KMS-11 (cell line): Measurements from ENCODE around the gene MCC.

ENCODE experiments used
- H2AFZ ChIP-seq: fragments of 200-600 bp; sonication (generic); 2 replicates; pipeline ENCODE4 v1.6.1; 2016; ENCODE audit warnings: antibody characterized with exemption, mixed run types, low read depth
- H3K27ac ChIP-seq: fragments of 200-600 bp; sonication (generic); 2 replicates; pipeline ENCODE4 v1.6.1; 2016; ENCODE audit warnings: mild to moderate bottlenecking, mixed run types
- H3K27me3 ChIP-seq: fragments of 200-600 bp; sonication (generic); 2 replicates; pipeline ENCODE4 v1.6.1; 2017; ENCODE audit warnings: mild to moderate bottlenecking, low read depth, mixed run types, moderate library complexity; ENCODE audit not compliant: insufficient read depth
- H3K36me3 ChIP-seq: fragments of 200-600 bp; sonication (generic); 2 replicates; pipeline ENCODE4 v1.6.1; 2017; ENCODE audit warnings: mild to moderate bottlenecking, mixed run types; ENCODE audit not compliant: insufficient read depth
- H3K4me1 ChIP-seq: fragments of 200-600 bp; sonication (generic); 2 replicates; pipeline ENCODE4 v1.6.1; 2016; ENCODE audit warnings: mild to moderate bottlenecking, low read depth, mixed run types; ENCODE audit not compliant: poor library complexity, severe bottlenecking
- H3K4me2 ChIP-seq: fragments of 200-600 bp; sonication (generic); 2 replicates; pipeline ENCODE4 v1.7.0; 2016; ENCODE audit warnings: mild to moderate bottlenecking, mixed run types
- H3K4me3 ChIP-seq: fragments of 200-600 bp; sonication (generic); IDR thresholded peaks from 2 replicates; pipeline ENCODE4 v1.6.1; 2017; ENCODE audit warnings: low read depth, low read length, mixed read lengths; ENCODE audit not compliant: insufficient read depth
- H3K79me2 ChIP-seq: fragments of 200-600 bp; sonication (generic); 2 replicates; pipeline ENCODE4 v1.6.1; 2016; ENCODE audit warnings: low read depth, mixed run types; ENCODE audit not compliant: insufficient read depth
- H3K9ac ChIP-seq: fragments of 200-600 bp; sonication (generic); 2 replicates; pipeline ENCODE4 v1.6.1; 2016; ENCODE audit warnings: mild to moderate bottlenecking, mixed run types
- H4K20me1 ChIP-seq: fragments of 200-600 bp; sonication (generic); 2 replicates; pipeline ENCODE4 v1.6.1; 2016; ENCODE audit warnings: mild to moderate bottlenecking, mixed run types; ENCODE audit not compliant: insufficient read depth
- CTCF ChIP-seq: fragments of 200-600 bp; sonication (generic); conservative IDR thresholded peaks from 2 replicates; pipeline ENCODE4 v1.6.1; 2017; ENCODE audit warnings: low read depth, mild to moderate bottlenecking, antibody characterized with exemption, low read length, moderate library complexity, mixed read lengths

Gene MCC

GRCh38 chr5:113177225-113177624, 311.0 kb downstream of the MCC start:
- Histone ChIP-seq H3K4me1 (no peaks in the 10 kb centered on the region), H3K79me2 (no peaks in the 10 kb centered on the region), H3K36me3 (no peaks in the 10 kb centered on the region)

DNA sequence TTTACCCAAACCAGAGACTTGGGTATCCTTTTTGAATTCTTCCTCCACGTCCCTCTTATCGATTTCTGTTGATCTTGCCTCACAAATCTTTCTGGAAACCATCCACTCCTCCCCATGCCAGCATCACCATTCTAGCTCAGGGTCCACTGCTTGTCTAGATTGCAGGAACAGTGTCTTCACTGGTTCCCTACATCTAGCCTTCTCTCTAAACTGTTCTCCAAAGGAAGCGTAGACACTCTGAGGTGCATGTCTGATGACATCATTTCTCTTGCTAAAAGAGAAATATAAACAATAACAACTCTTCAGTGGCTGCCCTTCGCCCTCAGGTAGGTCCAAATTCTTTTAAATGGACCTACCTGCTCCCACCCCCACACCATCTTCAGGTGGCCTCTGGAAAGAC, 311.5 kb downstream of the MCC start:
- Histone ChIP-seq H3K4me3 (no peak overlapping the region), H2AFZ (no peak overlapping the region), H3K27me3 (no peaks in the 10 kb centered on the region), H3K36me3 (no peaks in the 10 kb centered on the region), H3K79me2 (no peaks in the 10 kb centered on the region), H3K4me1 (no peaks in the 10 kb centered on the region), H4K20me1 (no peaks in the 10 kb centered on the region), H3K9ac (no peak overlapping the region), H3K27ac (no peak overlapping the region), H3K4me2 (no peak overlapping the region)
- TF ChIP-seq CTCF = no peak

More at GRCh38 chr5:113177225-113177624, 311.0 kb downstream of the MCC start:
- no peak overlapping the region for H3K9ac ChIP-seq
- no peak overlapping the region for H3K4me3 ChIP-seq
- no peak overlapping the region for H3K4me2 ChIP-seq
- H4K20me1 ChIP-seq = no peaks in the 10 kb centered on the region
- no peak for TF ChIP-seq CTCF
- H2AFZ ChIP-seq = no peak overlapping the region
- H3K27me3 ChIP-seq = no peaks in the 10 kb centered on the region
- H3K27ac ChIP-seq = no peak overlapping the region

DNA sequence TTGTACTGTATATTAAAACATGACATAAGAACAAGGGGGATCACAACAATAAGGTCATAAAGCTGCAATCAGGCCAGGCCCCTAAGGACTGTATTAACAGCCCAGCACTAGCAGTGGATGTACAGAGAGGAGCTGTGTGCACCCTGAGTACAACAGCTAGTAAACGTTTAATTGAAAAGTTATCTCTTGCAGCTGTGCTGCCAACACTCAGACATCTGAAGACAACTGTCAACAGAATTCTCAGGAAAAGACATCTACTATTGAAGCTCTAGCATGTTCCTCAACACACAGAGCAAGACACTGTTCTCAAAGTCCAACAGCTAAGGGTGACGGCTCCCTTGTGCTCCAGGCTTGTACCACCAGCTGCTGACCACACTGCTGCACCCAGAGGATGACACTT, 312.1 kb downstream of the MCC start:
- H3K27me3 ChIP-seq = no peaks in the 10 kb centered on the region
- H2AFZ ChIP-seq = no peak overlapping the region
- no peaks in the 10 kb centered on the region for H3K4me1 ChIP-seq
- H3K4me3 ChIP-seq = no peak overlapping the region
- H3K36me3 ChIP-seq = no peaks in the 10 kb centered on the region
- no peak overlapping the region for H3K9ac ChIP-seq
- H3K27ac ChIP-seq = no peak overlapping the region
- no peak overlapping the region for H3K4me2 ChIP-seq
- TF ChIP-seq CTCF = no peak
- H3K79me2 ChIP-seq = no peaks in the 10 kb centered on the region
- no peaks in the 10 kb centered on the region for H4K20me1 ChIP-seq

DNA sequence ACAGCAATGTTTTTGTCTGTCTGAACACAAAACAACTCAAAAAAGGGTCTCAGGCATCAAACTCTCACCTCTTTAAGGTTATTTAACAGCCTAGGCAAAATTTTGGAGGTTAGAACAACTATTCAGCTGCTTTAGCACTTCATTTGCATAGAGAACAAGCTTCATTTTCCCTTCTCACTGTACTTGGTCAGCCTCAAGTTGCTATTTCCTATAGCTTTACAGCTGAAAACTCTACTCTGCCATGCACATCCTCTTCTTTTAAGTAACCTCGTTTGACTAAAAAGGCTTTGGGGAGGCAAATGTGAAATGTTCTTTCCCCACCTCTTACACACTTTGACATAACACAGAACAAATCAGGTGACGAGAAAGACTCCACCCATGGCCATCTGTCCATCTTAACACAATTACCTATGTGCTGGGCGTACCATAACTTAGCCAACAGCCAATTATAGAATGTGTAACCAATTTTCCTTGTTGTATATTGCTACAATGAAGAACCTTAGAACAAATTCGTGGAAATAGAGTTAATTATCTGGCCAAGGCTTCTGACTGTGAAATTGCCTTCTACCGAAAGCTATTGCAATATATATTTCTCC, 315.9 kb downstream of the MCC start:
- Histone ChIP-seq H3K4me2 (no peak overlapping the region), H3K27ac (no peak overlapping the region), H3K36me3 (no peaks in the 10 kb centered on the region), H3K27me3 (no peaks in the 10 kb centered on the region), H4K20me1 (no peaks in the 10 kb centered on the region), H3K9ac (no peak overlapping the region), H3K79me2 (no peaks in the 10 kb centered on the region), H2AFZ (no peak overlapping the region), H3K4me1 (peaks cover 12% of the 10 kb centered on the region), H3K4me3 (no peak overlapping the region)
- TF ChIP-seq CTCF = no peak
